Fibroblast of skin of back (primary cell): Measurements from ENCODE around the gene RFTN1.

Experiments used
- DNase-seq: peaks from one replicate; pipeline ENCODE4 v3.0.0-alpha.2; 2013

Gene RFTN1

DNA sequence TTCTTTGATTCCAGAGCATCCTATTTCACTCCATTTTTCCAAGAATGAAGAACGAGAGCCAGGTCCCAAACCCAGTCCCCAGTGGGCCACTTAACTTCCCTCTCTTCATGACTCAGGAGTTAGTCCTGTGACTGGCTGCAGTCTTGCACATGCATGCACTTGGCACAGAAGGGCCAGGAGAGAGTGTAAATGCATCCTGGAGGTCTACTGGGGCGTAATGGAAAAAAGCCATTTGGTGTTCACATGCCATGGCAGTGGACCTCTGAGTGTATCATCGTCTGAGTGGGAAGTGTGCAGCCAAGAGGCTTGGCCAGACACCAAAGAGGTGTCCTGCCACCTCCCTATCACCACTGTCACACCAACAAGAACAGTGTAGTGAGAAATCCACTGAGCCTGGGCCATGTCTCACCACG is 15.1 kb upstream of the RFTN1 start:
- peak; percentile 29 for DNase-seq

- DNase-seq = no peak
Observed at GRCh38 chr3:16528106-16528505, 14.6 kb upstream of the RFTN1 start.

- DNase-seq = no peak
Observed at GRCh38 chr3:16524196-16524595, 10.7 kb upstream of the RFTN1 start.

DNA sequence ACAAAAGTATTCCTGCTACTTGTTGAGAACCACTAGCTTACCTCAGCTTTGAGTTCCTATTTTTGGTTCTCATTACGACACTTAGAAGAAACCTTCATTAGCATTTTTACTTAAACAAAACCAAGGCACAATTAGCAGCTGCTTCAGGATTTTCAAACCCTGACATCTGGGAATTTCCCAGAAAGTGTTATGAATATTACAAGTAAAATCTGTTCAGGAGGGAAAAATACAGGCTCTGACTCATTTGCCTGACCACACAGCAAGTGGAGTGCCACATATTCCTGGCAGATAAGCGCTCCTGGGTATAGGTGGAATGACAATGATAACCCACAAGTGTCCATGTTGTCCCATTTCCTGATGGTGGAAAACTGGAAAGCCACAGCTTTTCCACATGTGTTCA is 10.3 kb upstream of the RFTN1 start:
- DNase-seq = peak; percentile 46

GRCh38 chr3:16522834-16523233 is 9.3 kb upstream of the RFTN1 start:
- DNase-seq = no peak

DNA sequence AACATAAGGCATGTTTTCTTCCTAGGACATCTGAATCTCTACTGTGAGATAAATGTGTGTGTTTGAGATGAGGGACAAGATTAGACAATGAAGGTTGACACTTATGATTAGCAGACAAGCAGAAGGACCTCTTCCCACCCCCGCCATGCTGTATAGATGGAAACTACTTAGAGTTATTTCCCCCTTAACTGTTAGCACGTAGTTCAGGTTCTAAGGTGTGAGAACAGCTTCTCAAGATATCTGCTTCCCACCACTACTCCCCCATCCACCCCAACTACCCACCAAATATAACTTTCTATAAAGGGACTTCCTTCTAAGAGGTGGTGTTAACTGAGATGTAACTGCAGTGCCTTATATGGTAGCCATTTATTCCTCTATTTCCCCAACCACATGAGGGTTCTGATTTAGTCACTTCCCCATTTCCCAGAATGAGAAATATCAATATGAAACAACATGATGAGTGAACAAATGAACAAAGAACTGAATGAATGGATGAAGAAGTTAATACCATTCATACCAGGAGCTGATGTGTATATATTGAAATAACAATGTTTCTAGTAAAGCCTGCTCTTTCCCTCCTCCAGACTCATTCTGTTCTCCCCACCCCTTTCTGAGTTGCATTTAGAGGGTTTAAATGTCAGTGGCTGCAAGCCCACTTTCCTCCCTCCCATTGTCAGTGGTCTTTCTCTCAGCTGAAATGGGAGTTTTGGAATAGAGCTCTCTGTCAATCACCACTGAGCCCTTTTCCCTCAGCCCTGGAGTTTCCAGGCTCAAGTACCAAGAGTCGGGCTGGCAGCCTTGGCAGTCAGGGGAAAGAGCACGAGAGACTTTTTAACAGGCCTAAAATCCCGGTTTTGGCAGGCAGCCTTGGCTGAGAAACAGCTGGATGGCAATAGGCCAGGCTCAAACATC is 7.7 kb upstream of the RFTN1 start:
- no peak for DNase-seq

DNA sequence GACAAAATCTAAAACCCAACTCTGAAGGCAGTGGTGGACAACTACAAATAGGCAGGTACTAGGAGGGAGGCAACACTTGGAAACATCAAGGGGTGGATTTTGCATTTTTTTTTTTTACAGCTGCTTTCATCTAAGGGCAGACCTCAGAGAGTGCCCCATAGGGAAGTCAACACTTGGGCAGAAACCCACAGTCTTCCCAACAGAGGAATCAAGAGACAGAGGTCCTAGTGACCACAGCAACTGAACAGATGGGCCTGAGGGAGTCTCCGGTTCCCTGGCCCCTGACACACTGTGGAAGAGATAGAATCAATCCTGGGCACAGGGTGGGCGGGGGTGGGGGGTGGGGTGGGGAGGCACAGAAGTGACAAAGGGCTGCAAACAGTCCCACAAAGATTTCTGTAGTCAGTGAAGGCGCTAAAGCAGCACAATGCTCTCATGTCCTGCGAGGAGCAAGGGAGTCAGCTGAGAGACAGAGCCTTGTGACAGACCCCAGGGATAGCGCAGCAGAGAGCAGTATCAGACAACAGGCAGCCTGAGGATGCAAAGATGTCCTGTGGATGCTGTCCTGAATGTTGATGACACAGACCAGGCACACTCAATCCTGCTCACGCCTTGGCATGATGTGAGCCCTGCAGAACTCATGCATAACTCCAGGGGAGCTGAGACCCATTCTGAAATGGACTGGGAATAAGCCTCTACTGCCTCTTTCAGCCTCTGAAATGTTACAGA is 6.9 kb upstream of the RFTN1 start:
- DNase-seq = no peak

- peak; percentile 75 for DNase-seq
Observed at GRCh38 chr3:16516695-16517481, 3.4 kb upstream of the RFTN1 start.

DNA sequence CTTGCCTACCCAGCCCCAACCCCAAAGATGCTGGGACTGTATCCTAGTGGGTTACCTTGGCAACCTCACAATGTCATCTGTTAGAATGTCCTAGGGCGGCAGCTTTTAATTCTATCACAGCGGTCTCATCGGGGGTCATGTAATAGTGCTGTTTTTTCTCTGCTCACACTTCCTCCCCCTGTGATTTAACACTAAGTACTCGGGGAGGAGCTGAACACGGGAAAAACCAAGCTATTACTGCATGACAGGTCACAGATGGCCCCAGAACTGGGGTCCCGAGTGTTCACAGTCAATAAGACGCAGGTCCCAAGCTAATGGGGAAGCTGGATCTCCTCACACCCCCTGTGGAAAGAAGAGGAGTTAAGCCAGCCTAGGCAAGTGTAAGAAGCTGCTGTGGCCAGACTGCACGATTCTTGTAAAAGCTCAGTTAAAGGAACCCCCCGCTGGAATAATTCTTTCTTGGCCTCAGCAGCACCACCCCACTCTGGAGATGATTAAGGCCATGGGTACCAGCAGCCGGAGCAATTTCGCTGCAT is 2.5 kb upstream of the RFTN1 start:
- DNase-seq = no peak

DNA sequence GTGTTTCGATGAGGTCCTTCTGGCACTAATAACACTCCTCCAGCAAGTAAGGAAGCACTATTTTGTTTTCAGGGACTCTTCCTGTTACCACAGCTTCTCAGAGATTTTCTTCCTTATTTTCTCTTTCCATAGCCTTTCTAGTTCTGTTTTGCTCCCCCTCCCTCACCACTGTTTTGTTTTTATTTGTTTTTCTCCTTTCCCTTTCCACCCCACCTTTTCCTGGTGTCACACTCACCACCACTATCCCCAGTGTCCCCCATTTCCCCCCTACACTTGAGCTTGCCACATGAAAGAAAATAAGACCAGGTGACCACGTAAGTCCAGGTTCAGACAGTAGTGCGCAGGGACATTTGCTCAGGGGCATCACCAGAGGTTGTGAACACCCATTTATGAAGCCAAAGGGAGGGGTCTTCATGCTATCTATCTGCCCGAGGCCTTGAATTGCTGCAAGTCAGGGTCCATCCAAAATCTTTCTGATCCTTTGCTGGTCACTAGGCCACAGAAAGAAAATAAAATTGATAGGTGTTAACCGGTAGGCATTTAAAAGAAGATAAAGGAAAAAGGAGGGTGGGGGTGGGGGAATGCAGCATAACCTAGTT is 1.4 kb upstream of the RFTN1 start:
- no peak for DNase-seq

DNA sequence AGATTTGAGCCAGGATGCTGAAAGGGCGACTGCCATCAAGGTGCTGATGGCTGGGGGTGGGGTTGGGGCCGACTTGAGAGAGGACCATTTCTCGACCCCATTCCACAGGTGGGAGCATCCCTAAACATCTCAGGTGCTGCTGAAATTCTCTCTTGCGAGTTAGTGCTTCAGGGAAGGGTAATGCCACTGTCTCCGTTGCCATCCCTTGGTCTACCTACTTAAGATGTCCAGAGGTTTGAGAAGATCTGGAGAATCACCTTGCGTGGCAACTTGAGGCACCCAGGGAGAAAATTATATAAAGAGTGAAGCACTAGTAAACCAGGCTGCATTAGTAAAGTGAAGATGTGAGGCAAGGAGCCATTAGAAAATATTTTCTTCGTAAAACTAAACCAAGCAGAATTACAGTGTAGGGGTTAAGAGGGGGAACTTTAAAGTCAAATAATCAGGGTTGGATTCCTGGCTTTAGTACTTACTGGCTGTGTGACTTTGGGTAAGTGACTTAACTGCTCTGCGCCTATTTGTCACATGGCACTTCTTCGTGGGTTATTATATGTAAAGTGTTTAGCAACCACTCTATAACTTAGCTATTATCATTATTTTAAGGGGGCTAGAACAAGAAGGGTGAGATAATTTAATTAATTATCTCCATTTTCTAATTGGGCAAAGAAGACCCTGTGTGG is 662 bp upstream of the RFTN1 start:
- no peak for DNase-seq

DNA sequence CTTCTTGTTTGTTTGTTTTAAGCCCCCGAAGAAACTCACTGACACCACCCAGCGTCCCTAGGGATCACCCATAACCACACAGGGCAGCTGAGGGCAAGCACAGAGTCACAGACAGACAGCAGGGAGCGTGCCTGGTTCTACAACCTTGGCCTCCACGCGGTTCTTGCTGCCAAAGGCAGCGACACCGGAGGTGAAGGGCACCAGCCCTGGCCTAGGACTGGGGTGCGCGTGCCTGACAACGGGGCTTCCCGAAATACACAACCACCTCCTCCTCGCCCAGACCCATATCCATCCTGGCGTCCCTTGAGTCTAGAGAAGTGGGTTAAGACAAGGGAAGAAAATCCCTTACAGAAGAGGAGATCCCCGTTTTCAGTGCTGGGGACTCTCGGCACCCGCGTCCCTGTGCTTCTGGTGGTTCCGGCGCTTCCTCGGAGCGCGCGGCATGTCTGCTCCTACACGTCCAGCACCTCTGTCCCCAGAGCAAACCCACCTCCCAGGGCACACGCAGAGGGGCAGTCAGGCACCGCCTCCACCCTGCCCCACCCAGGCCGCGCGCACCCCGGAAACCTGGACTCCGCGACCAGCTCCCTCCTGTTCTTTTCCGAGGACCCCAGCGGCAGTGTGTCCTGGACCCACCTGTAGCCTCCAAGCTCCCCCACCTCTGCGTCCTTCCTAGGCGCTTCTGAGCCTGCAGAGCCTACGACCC is 911 bp downstream of the RFTN1 start:
- no peak for DNase-seq

GRCh38 chr3:16511681-16512434 is 1.6 kb downstream of the RFTN1 start:
- DNase-seq = peak; percentile 77

- DNase-seq = no peak
Observed at GRCh38 chr3:16510620-16511319, 2.7 kb downstream of the RFTN1 start.

DNA sequence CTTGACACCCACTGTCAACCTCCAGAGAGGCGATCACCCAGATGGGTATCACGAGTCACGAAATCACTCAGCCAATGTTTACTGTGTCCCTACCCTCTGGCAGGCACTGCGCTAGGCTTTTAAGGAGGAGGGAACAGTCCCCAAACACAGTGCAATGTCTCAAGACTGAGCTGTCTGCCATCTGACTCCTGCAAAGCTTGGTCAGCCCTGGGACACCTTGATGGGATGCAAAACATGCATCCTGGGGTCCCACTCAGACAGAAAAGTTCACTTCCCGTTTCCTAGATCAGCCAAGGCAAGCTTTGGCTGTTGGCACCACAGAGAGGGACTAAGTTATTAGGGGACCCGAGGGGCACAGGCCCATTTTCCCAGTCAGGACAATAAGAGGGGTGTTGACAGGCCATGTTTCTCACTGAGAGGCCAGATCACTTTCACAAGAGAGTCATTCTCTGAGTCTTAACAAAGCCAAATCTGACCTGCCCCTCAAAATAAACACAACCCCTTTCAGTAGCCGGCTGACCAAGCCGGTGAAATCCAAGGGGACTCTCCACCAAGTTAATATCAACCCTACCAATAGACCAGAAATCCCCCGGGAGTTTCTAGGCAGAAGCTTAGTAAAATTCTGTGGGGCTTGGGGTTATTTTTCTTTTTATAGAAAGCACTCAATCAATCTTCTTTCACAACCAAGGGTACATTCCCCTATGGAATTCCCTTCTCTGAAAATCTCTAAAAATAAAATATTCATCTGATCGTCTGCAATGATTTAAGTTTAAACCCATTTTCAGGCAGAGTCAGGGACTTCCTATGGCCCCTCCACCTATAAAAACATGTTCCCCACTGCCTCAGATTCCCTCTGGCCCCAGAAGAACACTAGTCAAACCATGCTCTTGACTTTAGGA is 3.5 kb downstream of the RFTN1 start:
- no peak for DNase-seq

- DNase-seq = no peak
Observed at GRCh38 chr3:16508591-16508995, 4.9 kb downstream of the RFTN1 start.

DNA sequence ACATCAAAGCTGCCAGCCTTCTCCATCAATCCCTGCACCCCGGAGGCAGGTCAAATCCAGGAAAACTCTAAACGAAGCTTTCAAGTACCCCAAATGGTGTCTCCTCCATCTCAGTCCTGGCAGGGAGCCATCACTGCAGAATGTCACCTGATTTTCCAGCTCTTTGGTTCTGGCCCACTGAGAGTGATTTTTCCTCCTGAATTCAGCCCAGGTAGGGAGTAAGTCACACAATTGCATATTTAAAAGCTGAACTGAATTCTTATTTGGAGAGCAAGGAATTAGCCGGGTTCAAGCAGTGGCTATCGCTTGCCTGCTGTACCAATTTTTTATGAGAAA is 5.3 kb downstream of the RFTN1 start:
- DNase-seq = no peak

GRCh38 chr3:16507578-16508242 is 5.8 kb downstream of the RFTN1 start:
- DNase-seq = no peak
